Activated naive CD4-positive, alpha-beta T cell treated with anti-CD3 and anti-CD28 coated beads, Interleukin-2, amount 50 U/mL, for 72 hours (primary cell): Measurements from ENCODE around the gene OTOGL. TPM values are rescaled to one million over a fixed set of nuclear protein-coding genes. Genes with fewer than 3 reads are reported as not detected.
"Not testable (repeated sequence)": the region's sequence is repeated elsewhere in the genome, so short reads cannot be mapped to it uniquely, and the experiment has no call there.

Experiments used
- ATAC-seq, 2 donors: fragments of 150-1000 bp; cut with Tn5 transposase; 2 replicates each; pipeline ENCODE4 v1.10.0; 2021; ENCODE audit warnings: mild to moderate bottlenecking in 2 of 2, moderate library complexity in 2 of 2
- DNase-seq, 2 donors: peaks; one replicate each; pipeline ENCODE4 v3.0.0; 2021 to 2022; ENCODE audit warnings: low spot score in 2 of 2
- H3K27ac Mint-ChIP-seq, 2 donors: one replicate each; pipeline ENCODE4 v1.8.0; 2022; ENCODE audit warnings: mild to moderate bottlenecking in 2 of 2, mixed read lengths in 2 of 2
- H3K36me3 Mint-ChIP-seq, 2 donors: one replicate each; pipeline ENCODE4 v1.8.0; 2022; ENCODE audit warnings: mixed read lengths in 2 of 2
- H3K9me3 Mint-ChIP-seq, 2 donors: one replicate each; pipeline ENCODE4 v1.8.0; 2022; ENCODE audit warnings: mixed read lengths in 2 of 2
- total RNA-seq, 2 donors: library from RNA; stranded (reverse); gene quantifications; one replicate each; pipeline ENCODE4 v1.2.3, GENCODE V29; 2022

The OTOGL gene
- total RNA-seq, 2 donors from 2014 or later = not detected

DNA sequence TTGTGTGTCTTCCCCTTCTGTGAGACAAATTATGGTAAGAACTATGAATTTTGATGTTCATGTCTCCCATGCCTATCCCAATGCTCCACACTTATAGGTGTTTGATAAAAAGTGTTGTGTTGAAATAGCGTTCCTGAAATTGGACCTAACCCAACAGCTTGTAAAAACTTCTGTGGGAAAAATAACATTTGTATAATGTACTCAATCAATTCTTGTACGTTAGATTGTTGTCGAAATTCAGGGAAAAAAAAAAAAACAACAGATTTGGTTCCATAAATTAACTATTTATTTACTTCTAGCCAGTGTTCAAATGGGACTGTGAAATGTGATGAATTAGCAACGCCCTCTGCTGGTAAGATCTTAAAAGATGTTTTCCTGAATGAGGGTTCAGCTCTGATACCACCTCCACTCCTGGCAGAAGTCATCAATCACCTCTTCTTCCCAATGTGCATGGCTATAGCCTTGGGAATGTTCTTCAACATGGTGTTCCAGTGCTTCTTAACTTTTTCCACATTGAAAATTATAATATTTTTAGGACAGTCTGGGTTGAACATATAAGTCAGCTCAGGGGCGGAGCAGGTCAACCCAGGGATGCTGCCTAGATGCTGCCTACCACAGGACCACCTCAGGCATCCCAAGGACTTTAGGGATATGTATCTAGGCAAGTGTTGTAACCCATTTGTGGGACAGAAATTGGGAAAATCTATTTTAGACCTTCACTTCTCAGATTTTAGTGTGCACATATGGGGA lies 170.6 kb downstream of the OTOGL start:
- H3K27ac Mint-ChIP-seq = no peak overlapping the region
- DNase-seq (peak in 1 of 2 donors; percentile 5), ATAC-seq (no peak)
- no peaks in the 10 kb centered on the region for H3K36me3 Mint-ChIP-seq
- H3K9me3 Mint-ChIP-seq = no peaks in the 10 kb centered on the region

- ATAC-seq (no peak), DNase-seq (no peak)
- no peaks in the 10 kb centered on the region for H3K9me3 Mint-ChIP-seq
- H3K27ac Mint-ChIP-seq = no peak overlapping the region
- H3K36me3 Mint-ChIP-seq = no peaks in the 10 kb centered on the region
These were observed 172.4 kb downstream of the OTOGL start for GRCh38 chr12:80271780-80272179.

- Mint-ChIP-seq H3K9me3 (no peaks in the 10 kb centered on the region), H3K36me3 (no peaks in the 10 kb centered on the region), H3K27ac (no peak overlapping the region)
- ATAC-seq (no peak), DNase-seq (no peak)
These were observed 173.1 kb downstream of the OTOGL start for GRCh38 chr12:80272387-80272915.

- H3K9me3 Mint-ChIP-seq = no peaks in the 10 kb centered on the region
- DNase-seq = no peak
- no peaks in the 10 kb centered on the region for H3K36me3 Mint-ChIP-seq
- ATAC-seq = no peak
- H3K27ac Mint-ChIP-seq = no peak overlapping the region
These were observed 173.8 kb downstream of the OTOGL start for GRCh38 chr12:80273144-80273543.

- ATAC-seq (no peak), DNase-seq (no peak)
- Mint-ChIP-seq H3K27ac (no peak overlapping the region), H3K36me3 (no peaks in the 10 kb centered on the region), H3K9me3 (peaks cover 0 to 11% of the 10 kb centered on the region in 2 donors)
These were observed 178.4 kb downstream of the OTOGL start for GRCh38 chr12:80277732-80278131.

DNA sequence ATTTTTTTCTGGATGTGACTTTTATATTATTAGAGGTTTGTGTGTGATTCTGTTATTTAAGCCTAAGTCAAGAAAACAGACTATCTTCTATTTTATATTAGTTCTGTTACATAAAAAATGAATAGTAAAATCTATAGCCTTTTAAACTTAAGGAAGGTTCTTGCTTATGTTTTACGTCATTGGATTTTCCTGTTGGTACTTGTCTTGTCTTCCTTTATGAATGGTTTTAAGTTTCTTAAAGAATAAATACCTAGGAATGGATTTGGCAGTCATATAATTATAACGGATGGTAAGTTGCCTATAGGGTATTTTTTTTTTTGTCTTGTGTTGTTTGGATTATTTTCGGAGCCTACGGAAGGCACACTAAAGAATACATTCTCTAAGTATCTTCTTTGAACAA lies 182.9 kb downstream of the OTOGL start:
- no peaks in the 10 kb centered on the region for H3K36me3 Mint-ChIP-seq
- DNase-seq = no peak
- ATAC-seq = no peak
- H3K9me3 Mint-ChIP-seq = peaks cover 0 to 11% of the 10 kb centered on the region in 2 donors
- H3K27ac Mint-ChIP-seq = no peak overlapping the region

GRCh38 chr12:80282761-80283160 lies 183.4 kb downstream of the OTOGL start:
- Mint-ChIP-seq H3K27ac (no peak overlapping the region), H3K36me3 (no peaks in the 10 kb centered on the region), H3K9me3 (peaks cover 0 to 11% of the 10 kb centered on the region in 2 donors)
- DNase-seq (no peak), ATAC-seq (no peak)

DNA sequence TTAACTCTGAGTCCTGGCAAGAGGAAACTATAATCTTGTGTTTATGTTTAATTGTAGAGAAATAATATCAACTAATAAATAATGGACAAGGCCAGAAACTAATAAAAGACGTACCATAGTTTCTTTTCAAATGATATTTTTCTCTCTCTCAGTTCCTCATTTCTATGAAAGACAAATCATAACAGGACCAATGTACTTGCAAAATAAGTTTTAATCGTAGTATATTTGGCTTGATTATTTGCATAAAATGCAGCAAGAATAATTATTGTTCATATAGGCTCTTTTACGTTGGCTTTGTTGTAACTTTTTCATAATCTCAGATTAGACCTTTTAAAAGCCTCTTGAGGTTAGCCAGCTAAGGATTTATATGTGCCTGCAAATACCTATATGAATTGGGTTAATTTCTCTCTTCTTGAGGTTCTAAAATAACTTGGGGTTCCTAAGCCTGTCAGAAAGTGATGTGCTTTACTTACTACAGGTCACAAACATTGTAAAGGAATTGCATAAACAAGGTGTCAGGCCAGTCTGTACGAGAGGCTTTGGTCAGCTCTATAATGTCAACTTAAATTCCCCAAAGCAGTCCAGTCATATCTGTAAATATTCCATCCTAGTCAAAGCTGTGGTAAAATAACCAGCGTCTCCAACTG lies 191.9 kb downstream of the OTOGL start:
- H3K27ac Mint-ChIP-seq = no peak overlapping the region
- H3K36me3 Mint-ChIP-seq = no peaks in the 10 kb centered on the region
- DNase-seq (no peak), ATAC-seq (no peak)
- no peaks in the 10 kb centered on the region for H3K9me3 Mint-ChIP-seq

DNA sequence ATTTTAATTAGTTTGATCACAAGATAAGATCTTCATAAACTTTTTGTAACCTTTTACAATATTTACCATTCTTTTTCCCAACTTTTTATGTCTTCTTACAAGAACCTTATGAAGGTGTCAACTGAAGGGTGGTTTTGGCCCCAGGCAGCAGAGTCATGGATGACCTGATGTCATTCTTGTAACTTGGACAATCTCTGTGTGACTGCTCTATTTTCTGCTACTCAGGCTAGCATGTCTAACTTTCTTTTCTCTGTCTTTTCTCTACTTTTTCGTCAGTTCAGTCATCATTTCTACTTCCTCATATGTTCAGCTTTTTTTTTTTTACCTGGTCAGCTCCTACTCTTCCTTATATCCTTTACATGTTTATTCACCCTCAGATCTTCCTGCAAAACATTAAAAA lies 194.0 kb downstream of the OTOGL start:
- Mint-ChIP-seq H3K27ac (no peak overlapping the region), H3K36me3 (no peaks in the 10 kb centered on the region), H3K9me3 (no peaks in the 10 kb centered on the region)
- no peak for ATAC-seq
- DNase-seq = no peak

- ATAC-seq (no peak), DNase-seq (no peak)
- H3K27ac Mint-ChIP-seq = no peak overlapping the region
- H3K36me3 Mint-ChIP-seq = no peaks in the 10 kb centered on the region
- no peaks in the 10 kb centered on the region for H3K9me3 Mint-ChIP-seq
These were observed 194.4 kb downstream of the OTOGL start for GRCh38 chr12:80293759-80294158.

- Mint-ChIP-seq H3K36me3 (no peaks in the 10 kb centered on the region), H3K9me3 (no peaks in the 10 kb centered on the region), H3K27ac (no peak overlapping the region)
- no peak for DNase-seq
- no peak for ATAC-seq
These were observed 199.9 kb downstream of the OTOGL start for GRCh38 chr12:80299219-80299618.

DNA sequence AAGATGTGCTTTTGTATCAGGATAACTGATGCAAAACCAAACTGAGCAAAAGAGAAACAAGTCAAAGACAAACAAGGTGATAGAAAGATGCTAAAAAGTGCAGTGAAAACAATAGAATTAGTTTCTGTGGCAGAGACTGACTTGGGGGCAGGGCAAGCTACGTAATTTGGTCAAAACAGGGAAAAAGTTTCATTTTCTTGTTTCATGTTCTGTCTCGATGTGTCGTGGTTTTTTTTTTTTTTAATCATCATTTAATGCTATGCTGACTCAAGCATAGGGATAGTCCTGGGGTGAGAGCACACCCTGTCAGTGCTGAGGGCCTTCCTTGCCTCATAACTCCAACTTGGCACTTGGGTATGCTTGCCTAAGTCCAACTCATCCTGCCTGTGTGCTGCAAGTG lies 200.6 kb downstream of the OTOGL start:
- H3K27ac Mint-ChIP-seq = no peak overlapping the region

DNA sequence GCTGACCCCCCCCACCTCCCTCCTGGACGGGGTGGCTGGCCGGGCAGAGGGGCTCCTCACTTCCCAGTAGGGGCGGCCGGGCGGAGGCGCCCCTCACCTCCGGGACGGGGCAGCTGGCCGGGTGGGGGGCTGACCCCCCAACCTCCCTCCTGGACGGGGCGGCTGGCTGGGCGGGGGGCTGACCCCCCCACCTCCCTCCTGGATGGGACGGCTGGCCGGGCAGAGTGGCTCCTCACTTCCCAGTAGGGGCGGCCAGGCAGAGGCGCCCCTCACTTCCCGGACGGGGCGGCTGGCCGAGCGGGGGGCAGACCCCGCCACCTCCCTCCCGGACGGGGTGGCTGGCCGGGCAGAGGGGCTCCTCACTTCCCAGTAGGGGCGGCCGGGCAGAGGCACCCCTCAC lies 208.1 kb downstream of the OTOGL start:
- H3K27ac Mint-ChIP-seq, H3K9me3 Mint-ChIP-seq, DNase-seq, H3K36me3 Mint-ChIP-seq, ATAC-seq: not testable (repeated sequence)

More for the DNA sequence above, 200.6 kb downstream of the OTOGL start:
- DNase-seq (no peak), ATAC-seq (peak in 1 of 2 donors; percentile 43)
- no peaks in the 10 kb centered on the region for H3K9me3 Mint-ChIP-seq
- H3K36me3 Mint-ChIP-seq = no peaks in the 10 kb centered on the region

GRCh38 chr12:80313209-80313608 lies 213.9 kb downstream of the OTOGL start:
- Mint-ChIP-seq H3K9me3 (peaks cover 0 to 4% of the 10 kb centered on the region in 2 donors), H3K36me3 (no peaks in the 10 kb centered on the region), H3K27ac (no peak overlapping the region)
- no peak for DNase-seq
- ATAC-seq = no peak

GRCh38 chr12:80314741-80315140 lies 215.4 kb downstream of the OTOGL start:
- no peak for ATAC-seq
- H3K27ac Mint-ChIP-seq = no peak overlapping the region
- no peak for DNase-seq
- H3K36me3 Mint-ChIP-seq = no peaks in the 10 kb centered on the region
- peaks cover 0 to under 1% of the 10 kb centered on the region in 2 donors for H3K9me3 Mint-ChIP-seq

GRCh38 chr12:80316222-80316621 lies 216.9 kb downstream of the OTOGL start:
- no peak for ATAC-seq
- no peak for DNase-seq
- Mint-ChIP-seq H3K9me3 (no peaks in the 10 kb centered on the region), H3K27ac (no peak overlapping the region), H3K36me3 (no peaks in the 10 kb centered on the region)

- ATAC-seq = no peak
- DNase-seq = no peak
- H3K36me3 Mint-ChIP-seq = no peaks in the 10 kb centered on the region
- no peaks in the 10 kb centered on the region for H3K9me3 Mint-ChIP-seq
- H3K27ac Mint-ChIP-seq = no peak overlapping the region
These were observed 218.0 kb downstream of the OTOGL start for GRCh38 chr12:80317307-80317706.

- Mint-ChIP-seq H3K27ac (no peak overlapping the region), H3K36me3 (no peaks in the 10 kb centered on the region), H3K9me3 (no peaks in the 10 kb centered on the region)
- DNase-seq = no peak
- no peak for ATAC-seq
These were observed 218.6 kb downstream of the OTOGL start for GRCh38 chr12:80317899-80318298.
